Measurements from ENCODE around the gene REXO5. TPM values are rescaled to one million over a fixed set of nuclear protein-coding genes. Genes with fewer than 3 reads are reported as not detected.

REXO5 gene
- total RNA-seq, 1 donor from 2014 or later = 4.7 TPM

DNA sequence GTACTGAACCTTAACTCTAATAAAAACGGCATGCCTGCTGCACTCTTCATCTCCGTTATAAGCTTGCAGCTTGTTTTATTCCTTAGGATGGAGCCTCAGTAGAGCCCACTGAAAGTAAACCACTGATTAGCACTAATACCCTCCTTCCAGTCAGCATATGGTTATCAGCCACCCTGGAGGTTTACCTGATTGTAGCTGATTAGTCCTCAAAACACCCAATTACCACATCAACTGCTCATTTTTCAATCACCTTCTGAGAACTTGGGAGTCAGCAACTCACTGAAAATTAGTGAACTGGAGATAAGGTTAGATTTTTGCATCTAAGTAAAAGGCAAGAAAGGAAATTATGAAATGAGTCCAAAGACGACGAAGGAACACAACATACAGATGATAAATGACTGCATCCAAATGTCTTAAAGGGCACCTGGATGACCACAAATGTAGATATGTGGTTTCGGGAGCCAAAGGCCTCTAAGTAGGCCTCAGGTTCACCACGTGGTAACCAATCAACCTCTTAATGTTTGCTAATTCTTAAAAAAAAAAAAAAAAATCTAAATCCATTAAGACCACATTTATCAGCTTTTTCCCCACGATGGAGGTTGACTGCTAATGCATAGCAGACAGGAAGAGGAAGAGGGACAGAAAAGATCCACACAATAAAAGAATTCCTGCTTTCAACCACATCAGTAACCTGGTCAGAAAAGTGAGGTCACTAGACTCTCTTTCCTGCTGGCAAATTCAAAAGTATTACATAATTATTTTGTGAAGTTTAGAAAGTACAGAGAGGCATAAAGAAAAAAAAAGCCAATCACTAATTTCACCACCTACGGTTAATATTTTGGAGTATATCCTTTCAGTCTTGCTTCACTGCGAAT is 65.9 kb downstream of the REXO5 start:
- DNase-seq (ENCODE audit: low spot score) = no peak

DNA sequence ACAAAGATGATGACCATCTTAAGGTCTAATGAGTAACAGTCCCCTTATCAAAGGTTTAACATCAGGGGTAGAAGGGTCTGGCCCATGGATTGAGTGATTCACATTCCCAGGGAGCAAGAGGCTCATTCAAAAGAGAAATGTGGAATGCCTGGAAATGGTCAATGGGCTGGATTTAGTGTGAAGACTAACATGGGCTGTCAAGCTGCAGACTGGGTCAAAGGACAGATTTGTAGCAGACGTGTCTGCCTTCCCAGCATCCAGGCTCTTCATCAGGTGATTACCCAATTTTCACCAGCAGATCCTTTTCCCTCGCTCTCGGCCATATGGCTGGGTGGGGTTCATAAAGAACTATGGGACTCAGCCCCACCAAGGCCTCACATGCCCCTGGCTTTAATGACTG is 67.0 kb downstream of the REXO5 start:
- DNase-seq (ENCODE audit: low spot score) = no peak

DNA sequence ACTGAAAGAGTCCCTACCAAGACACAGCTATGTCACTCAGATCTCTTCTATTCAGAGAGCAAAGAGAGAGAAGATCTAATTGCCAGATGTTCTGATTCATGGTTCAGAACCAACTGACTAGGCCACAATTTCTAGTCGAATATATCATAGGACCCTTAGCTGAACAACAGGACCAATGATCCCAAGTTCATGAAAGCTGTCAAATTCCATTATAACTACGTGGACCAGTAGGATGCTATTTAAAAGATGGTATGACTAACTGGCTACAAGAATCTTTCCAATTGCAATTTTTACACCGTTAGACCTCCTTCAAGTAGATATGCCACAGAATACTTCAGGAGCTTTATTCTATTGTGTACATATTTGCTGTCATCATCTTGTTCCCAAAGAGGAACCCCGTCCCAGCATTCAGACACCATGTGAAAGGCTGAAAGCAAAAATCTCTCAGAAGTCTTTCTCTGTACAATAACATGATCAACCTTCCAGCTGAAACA is 67.8 kb downstream of the REXO5 start:
- DNase-seq (ENCODE audit: low spot score) = no peak

DNA sequence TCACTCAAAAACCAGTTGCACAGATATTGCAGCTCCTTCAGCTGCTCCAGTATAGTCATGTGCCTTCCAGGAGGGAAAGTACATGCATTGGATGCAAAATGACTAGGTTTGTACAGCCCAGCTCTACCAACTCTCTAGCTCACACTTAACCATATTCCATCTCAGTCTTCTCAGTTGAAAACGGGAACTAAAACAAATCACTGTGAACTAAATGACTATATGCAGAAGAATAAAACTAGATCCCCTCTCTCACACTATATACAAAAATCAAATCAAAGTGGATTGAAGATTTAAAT is 69.0 kb downstream of the REXO5 start:
- DNase-seq (ENCODE audit: low spot score) = no peak

DNA sequence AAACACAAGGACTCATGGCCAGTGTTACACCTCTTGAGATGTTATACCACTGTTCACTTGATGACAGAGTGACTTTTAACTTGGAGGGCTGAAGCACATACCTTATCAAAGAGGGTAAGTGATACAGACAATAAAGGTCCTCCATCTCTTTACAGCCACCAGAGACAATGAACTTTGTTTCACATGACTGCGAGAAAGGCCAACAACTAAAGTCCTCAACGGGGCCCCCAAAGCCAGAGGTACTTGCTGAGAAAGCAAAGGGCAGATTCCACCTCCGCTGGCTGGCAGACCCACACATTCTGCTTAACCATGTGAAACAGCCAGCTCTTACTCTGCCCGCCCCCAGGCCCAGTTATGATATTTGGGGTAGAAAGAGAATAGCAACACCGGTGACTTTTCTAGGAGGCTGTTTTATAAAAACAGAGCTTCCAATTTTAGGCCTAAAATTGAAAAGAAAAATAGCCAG is 72.4 kb downstream of the REXO5 start:
- no peak for DNase-seq (ENCODE audit: low spot score)

DNA sequence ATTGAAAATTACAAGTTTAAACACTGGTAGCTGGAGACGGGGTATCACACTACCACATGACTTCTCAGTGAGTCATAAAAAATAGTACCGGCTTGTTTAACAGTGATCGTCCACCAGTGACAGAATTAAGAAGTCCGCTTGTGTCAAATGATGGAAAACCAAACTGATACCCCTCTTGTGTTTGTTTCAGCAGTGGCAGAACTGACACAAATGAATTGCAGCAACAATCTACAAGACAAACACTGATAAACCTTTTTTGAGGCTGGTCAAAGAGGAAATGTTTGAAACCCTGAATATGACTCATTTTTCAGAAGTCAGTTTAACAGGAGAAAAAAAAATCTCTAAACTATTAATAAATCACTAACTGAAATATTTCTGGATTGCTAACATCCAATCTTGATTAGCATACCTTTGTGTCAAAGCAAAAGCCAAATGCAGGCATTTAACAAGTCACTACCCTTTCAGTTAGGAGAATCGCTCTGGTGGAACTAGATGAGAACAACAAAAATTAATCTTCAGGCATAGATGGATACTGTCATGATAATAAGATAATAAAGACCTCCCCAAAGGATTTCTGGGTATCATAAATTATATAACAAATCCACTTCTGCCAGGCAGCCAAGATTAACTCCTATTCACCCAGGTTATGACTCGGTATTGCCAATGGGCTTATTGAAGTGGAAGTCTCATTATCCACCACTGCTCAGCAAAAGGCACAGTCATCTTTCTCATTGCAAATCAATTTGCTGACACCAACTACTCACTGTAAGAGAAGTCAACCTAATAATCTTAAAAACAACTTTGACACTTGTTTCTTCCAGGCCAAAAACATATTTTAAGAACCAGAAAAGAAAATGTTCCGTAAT is 73.1 kb downstream of the REXO5 start:
- DNase-seq (ENCODE audit: low spot score) = no peak

DNA sequence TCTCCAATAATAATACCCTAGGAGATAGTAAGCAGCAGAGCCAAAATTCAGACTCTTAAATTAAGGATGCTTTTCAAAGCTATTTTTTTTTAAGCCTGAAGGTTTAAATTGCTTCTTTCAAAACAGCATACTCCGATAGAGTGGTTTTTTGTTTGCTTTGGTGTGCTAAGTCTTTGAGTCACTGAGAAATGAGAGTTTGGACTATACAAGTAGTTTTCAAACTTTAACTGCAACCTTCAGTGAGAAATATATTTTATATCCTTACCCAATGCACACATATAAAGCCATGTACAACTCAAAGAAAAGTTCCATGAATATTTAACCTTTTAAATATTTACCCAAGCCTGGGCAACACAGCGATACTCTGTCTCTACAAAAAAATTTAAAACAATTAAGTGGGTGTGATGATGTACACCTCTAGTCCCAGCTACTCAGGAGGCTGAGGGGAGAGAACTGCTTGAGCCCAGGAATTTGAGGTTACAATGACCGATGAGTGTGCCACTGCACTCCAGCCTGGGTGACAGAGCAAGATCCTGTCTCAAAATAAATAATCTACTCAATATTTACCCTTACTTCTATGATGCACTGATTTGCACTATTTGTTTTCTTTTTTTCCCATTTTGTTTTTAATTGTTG is 74.7 kb downstream of the REXO5 start:
- no peak for DNase-seq (ENCODE audit: low spot score)

DNA sequence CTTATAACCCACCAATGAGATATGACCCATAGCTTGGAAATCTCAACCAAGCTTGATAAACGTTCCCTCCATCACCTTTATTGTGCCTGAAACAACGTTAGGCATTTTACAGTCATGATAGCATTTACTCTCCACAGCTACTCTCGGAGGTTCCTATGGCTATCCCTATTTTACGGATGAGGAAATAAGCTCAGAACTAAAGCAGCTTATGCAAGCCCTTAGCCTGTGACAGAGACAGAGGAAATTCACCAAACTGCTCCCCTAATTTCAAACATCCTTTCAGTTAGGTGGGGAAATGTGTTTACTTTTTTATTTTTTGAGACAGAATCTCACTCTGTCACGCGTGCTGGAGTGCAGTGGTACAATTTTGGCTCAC is 75.2 kb downstream of the REXO5 start:
- no peak for DNase-seq (ENCODE audit: low spot score)

DNA sequence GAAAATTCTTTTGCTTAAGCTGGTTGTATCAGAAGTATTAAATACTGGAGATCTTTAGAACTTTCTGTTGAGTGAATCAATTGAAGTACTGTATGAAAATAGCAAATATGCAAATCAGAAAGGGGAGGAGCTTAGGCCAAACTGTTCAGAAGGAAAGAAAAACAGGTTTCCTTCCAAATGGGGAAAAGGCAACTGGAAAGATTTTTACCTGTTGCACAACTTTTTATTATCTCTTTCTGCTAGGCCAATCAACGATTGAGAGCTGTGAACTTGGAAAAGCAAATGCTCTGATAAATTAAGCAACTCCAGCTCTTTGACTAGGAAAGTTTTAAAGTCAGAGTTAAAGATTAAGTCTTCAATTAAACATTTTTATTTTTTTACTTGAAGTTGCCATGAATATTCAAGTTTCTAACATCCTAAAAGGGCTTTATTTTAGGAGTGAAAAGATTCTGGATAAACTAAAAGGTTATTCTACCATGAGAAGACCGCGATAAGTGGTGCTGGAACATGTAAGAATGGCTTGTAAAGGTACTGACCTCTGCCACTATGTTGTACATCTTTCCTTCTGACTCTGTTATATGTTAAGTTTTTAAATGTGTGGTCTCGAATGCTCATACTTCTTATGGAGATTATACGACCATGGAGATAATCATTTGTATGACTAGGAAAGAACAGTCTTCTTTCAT is 77.4 kb downstream of the REXO5 start:
- no peak for DNase-seq (ENCODE audit: low spot score)

DNA sequence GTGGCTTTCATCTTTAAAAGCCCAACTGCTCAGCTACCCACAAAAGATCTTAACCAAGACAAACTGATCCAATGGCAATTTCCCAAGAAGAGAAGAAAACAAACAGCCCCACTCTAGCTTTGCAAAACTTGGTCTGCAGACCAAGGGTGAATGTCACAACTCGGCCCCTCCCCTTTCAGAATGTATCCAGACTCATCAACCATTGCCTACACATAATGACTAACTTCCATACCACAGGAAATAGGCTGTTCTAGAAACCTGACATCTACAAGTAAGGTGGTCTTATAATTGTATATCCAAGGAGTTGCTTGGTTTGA is 77.9 kb downstream of the REXO5 start:
- no peak for DNase-seq (ENCODE audit: low spot score)

DNA sequence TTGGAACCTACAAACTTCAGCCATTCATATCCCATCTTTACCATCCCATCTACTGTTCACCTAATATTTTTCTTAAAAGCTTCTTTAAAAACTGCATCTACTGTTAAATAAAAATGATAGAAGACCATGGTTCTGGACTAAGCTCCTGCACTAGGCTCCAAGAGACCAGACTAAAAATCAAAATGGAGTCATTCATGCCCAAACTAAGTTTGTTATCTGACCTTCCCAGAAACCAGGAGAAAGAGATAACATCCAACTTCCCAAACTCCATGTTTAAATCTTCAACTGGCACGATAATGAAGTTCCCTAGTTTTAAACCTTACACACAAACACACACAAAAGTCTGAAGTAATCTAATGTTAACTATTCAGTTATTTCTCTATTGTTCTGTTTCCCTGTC is 80.0 kb downstream of the REXO5 start:
- DNase-seq (ENCODE audit: low spot score) = no peak

DNA sequence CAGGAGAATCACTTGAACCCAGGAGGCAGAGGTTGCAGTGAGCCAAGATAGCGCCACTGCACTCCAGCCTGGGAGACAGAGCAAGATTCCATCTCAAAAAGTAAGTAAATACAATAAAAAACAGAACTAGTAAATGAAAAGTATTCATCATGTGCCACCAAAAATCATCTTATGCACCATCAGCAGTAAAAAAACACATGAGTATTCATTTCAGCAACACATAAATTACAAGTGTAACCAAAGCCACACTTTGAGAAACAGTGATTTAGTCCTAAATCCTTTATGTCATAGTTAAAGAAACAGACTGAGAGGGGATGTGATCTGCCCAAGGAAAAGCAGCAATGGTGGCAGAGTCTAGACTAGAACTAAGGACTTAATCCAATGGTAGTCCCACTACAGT is 80.9 kb downstream of the REXO5 start:
- no peak for DNase-seq (ENCODE audit: low spot score)

DNA sequence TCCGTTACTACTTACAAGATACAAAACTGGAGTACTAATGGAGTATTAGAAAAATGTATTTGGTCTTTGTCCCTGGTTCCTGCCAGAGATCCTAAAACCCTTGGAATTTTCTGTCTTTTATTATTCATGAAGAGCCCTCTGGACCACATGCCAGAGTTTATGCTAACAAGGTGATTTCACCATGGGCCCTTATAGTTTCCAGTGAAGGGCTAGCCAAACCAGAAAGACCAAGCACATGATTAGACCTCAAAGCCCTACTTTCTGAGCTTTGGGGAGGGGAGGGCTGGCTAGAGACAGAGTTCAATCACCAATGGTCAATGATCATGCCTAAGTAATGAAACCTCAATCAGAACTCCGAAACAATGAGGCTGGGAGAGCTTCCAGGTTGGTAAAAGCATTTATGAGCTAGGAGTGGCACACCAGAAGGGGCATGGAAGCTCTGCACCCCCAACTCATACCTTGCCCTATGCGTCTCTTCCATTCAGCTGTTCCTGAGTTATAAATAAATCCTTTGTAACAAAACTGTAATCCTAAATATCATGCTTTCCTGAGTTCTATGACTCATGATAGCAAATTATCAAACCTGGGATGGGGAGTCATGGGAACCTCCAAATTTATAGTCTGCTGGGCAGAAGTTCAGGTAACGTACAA is 83.4 kb downstream of the REXO5 start:
- DNase-seq (ENCODE audit: low spot score) = no peak

DNA sequence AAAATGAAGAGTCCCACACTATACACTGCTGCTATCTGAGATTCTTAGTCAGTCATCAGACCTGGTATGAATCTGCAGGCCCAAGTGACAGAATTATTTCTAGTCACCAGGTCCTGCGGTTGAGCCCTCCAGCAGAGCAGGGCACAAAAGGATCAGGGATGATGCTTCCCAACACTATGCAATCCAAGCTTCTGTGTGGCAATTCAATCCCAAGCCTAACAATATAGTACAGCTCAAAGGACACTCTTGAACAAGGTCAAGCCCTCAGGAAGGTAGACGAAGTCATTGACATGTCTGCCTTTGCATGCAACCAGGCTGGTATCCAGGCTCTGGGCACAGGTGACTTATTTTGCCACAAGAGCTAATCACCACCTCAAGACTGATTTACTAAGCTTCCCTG is 88.1 kb downstream of the REXO5 start:
- no peak for DNase-seq (ENCODE audit: low spot score)

DNA sequence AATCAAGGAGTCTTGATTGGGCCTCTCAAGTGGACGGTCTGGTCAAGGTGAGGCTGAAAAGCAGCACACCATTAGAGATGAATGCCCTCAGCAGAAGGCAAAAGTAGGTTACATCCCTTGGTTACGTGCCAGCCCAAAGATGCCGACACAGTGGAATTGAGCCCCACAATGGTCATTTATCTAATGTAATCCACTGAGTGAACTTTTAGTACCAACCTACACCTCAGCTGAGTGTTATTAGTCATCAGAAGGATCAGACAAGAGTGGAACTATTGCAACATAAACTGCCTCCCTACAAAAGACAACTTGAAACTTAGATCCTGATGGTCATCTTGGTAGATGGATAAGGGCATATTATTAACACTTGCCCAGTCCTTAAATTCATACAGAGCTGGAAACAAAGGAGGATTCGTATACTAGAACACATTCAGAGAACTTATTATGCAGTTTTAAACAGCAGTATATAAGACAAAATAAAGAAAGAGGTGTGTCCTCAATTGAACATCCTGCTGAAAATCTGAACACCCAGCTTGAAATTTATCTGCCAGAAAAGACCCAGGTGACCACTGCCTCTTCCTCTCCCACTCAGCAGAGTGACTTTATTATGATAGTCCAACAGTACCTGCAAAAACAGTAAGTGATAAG is 91.0 kb downstream of the REXO5 start:
- DNase-seq (ENCODE audit: low spot score) = no peak

DNA sequence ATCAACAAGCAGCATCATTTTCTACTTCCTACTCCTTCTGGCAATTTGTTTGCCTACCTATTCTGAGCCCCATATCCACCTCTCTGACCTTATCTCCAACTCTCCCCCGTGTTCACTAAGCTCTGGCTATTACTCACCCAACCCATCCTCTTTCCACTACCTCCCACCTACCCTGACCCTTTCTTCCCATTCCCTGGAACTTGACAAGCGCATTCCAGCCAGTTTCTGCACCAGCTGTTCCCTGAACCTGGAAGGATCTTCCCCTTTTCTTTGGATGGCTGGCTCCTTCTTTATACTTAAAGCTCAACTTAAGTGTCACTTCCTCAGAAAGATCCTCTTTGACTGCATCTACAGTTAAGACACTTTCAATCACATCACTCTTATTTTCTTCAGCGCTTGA is 91.6 kb downstream of the REXO5 start:
- no peak for DNase-seq (ENCODE audit: low spot score)

DNA sequence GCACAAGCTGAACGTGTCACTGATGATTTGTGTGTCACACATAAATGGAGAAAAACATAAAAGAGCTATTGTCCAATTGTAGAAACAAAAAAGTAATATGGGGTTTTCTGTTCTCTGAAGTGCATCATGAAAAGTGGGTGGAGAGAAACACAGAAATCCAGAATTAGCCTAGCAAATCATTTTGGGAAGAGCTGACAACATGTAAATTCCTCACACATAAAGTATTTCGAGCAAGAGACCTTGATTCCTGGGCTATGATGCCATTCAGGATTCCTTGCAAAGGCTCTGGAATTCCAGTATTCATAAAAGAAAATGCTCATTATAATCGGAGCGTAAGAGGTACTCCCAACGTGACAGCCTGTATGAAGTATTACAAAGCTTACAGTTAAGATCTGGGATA is 92.7 kb downstream of the REXO5 start:
- no peak for DNase-seq (ENCODE audit: low spot score)
